GM23248 (cell line): Measurements from ENCODE around the gene FAM114A2.

ENCODE experiments used
- EZH2 ChIP-seq: fragments of 200-600 bp; sonication (generic); IDR thresholded peaks from 2 replicates; pipeline ENCODE4 v1.6.1; 2018; ENCODE audit warnings: antibody characterized with exemption, mild to moderate bottlenecking; ENCODE audit not compliant: insufficient read depth, poor library complexity, severe bottlenecking
- EZH2phosphoT487 ChIP-seq: fragments of 200-600 bp; sonication (generic); IDR thresholded peaks from 2 replicates; pipeline ENCODE4 v1.6.1; 2018; ENCODE audit warnings: antibody characterized with exemption, moderate library complexity, mild to moderate bottlenecking, low read depth; ENCODE audit not compliant: insufficient read depth

DNA sequence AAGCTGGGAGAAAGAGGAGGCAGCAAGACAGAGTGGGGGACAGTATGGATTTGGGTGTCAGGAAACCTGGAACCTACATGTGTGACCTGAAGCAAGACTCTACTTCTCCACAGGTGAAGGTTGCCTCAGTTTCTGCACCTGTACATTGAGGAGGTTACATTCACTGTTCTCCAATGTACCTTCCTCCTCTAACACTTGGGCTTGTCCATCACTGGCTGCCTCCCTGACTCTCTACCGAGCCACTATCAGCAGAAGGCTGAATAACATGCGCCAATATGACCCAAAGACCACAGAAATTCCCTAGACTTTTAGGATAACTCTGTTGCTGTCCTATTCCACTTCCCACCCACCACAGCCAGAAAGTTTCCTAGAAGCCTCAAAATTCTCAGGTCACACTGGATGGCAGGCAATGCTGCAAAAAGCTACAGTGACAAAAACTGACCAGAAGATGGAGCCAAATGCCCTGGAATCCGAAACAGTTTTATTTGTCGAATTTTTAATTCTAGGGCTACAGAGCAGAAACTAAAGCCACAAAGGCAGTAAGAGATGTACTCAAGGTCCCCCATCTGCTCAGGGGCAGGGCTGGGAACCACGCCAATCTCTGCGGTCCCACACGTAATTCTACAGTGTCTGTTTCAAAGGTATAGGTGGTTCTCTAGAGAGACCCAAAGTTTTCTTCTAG is 64.4 kb downstream of the FAM114A2 start:
- TF ChIP-seq EZH2 (no peak), EZH2phosphoT487 (no peak)
